ENCODE data around the gene ZSCAN23.

DNA sequence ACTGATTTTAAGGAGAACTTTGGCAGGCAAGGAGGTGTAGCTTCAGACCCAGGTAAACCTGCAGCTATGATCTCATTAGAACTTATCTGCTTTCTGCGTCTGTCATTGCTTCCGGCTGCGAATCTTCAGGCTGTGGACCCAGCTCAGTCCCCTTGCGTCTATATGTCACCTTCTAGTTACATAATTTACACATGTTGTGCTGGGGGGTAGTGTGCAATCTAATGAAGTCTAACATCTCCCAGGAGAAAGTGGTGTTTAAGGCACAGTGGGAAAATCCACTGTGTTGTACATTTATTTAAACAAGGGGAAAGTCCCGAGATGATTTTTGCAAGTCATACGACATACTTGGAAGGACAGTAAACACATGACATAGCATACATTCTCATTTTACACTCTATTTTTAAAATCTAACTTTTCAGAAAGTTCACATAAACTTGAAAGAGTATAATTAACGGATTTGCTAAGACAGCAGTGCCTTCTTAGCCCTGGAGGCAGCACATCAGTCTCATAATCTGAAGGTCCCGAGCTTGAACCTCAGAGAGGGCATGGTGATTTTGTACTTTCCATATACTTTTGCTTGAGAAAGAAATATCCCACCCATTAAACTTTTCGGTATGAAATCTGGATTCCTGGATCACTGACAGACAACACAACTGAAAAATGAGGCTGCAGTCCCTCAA, 37.1 kb upstream of the ZSCAN23 start:
- TF ChIP-seq FOXM1 (IDR thresholded peaks at IDR 0.05; ENCODE audit: borderline replicate concordance, low read depth), result no peak
- no peak for TF ChIP-seq TEAD4 (IDR thresholded peaks at IDR 0.05)
- no peak for TF ChIP-seq CEBPB (IDR thresholded peaks at IDR 0.05)
- TF ChIP-seq ZBTB7A (IDR thresholded peaks at IDR 0.05; ENCODE audit: low read depth), result no peak
- no peak for TF ChIP-seq TCF12 (IDR thresholded peaks at IDR 0.05; ENCODE audit: low read depth)
- no peak for TF ChIP-seq EP300 (IDR thresholded peaks at IDR 0.05; ENCODE audit: borderline replicate concordance)
- no peak for TF ChIP-seq RAD21 (IDR thresholded peaks at IDR 0.05; ENCODE audit: low read depth)
- TF ChIP-seq EGR1 (IDR thresholded peaks at IDR 0.05), result no peak
- no peak for TF ChIP-seq TAF1 (IDR thresholded peaks at IDR 0.05; ENCODE audit: low read depth)
- TF ChIP-seq NFIC (IDR thresholded peaks at IDR 0.05), result no peak
- no peak for TF ChIP-seq CREB1 (IDR thresholded peaks at IDR 0.05; ENCODE audit: low read depth)
- TF ChIP-seq, protein P1, sequence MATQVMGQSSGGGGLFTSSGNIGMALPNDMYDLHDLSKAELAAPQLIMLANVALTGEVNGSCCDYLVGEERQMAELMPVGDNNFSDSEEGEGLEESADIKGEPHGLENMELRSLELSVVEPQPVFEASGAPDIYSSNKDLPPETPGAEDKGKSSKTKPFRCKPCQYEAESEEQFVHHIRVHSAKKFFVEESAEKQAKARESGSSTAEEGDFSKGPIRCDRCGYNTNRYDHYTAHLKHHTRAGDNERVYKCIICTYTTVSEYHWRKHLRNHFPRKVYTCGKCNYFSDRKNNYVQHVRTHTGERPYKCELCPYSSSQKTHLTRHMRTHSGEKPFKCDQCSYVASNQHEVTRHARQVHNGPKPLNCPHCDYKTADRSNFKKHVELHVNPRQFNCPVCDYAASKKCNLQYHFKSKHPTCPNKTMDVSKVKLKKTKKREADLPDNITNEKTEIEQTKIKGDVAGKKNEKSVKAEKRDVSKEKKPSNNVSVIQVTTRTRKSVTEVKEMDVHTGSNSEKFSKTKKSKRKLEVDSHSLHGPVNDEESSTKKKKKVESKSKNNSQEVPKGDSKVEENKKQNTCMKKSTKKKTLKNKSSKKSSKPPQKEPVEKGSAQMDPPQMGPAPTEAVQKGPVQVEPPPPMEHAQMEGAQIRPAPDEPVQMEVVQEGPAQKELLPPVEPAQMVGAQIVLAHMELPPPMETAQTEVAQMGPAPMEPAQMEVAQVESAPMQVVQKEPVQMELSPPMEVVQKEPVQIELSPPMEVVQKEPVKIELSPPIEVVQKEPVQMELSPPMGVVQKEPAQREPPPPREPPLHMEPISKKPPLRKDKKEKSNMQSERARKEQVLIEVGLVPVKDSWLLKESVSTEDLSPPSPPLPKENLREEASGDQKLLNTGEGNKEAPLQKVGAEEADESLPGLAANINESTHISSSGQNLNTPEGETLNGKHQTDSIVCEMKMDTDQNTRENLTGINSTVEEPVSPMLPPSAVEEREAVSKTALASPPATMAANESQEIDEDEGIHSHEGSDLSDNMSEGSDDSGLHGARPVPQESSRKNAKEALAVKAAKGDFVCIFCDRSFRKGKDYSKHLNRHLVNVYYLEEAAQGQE (IDR thresholded peaks at IDR 0.05; ENCODE audit: low read depth), result no peak
- TF ChIP-seq, protein P2, sequence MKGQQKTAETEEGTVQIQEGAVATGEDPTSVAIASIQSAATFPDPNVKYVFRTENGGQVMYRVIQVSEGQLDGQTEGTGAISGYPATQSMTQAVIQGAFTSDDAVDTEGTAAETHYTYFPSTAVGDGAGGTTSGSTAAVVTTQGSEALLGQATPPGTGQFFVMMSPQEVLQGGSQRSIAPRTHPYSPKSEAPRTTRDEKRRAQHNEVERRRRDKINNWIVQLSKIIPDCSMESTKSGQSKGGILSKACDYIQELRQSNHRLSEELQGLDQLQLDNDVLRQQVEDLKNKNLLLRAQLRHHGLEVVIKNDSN (IDR thresholded peaks at IDR 0.05), result no peak
- TF ChIP-seq, protein P3, sequence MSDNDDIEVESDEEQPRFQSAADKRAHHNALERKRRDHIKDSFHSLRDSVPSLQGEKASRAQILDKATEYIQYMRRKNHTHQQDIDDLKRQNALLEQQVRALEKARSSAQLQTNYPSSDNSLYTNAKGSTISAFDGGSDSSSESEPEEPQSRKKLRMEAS (IDR thresholded peaks at IDR 0.05), result no peak

Measured in Ishikawa (cell line).